GM21576 (cell line): ENCODE data around the gene CPEB1.
"Not testable (repeated sequence)": the region's sequence is repeated elsewhere in the genome, so short reads cannot be mapped to it uniquely, and the experiment has no call there.

Experiments
- ATAC-seq: cut with Tn5 transposase; IDR thresholded peaks from one replicate; pipeline ENCODE4 v1.9.1; 2021; ENCODE audit warnings: mild to moderate bottlenecking, moderate library complexity; ENCODE audit not compliant: unreplicated experiment

Gene CPEB1

GRCh38 chr15:82530606-82531379 lies 116.4 kb downstream of the CPEB1 start:
- peak; percentile 81 for ATAC-seq

DNA sequence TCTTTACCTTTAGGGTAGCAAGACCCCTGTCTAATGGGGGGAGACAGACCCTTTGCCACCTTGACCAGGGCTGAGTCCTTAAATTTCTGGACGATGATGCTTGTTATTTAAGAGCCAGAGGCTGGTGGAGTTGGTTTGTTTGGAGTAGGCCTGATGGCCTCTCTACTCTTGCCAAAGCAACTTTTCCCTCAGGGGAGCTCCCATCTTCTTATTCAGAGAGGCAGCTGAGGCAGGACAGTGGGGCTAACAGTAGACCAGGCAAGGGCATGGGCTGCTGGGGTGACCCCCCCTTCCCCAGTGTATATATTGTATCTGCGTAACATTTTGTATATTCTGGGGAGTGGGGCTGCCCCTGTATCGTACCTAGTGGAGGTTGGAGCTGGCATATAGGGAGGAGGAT lies 117.2 kb downstream of the CPEB1 start:
- no peak for ATAC-seq

- not testable (repeated sequence) for ATAC-seq
Measured at GRCh38 chr15:82513587-82513986, 133.6 kb downstream of the CPEB1 start.

GRCh38 chr15:82507693-82508092 lies 139.5 kb downstream of the CPEB1 start:
- ATAC-seq = not testable (repeated sequence)

GRCh38 chr15:82507087-82507486 lies 140.1 kb downstream of the CPEB1 start:
- ATAC-seq = not testable (repeated sequence)

DNA sequence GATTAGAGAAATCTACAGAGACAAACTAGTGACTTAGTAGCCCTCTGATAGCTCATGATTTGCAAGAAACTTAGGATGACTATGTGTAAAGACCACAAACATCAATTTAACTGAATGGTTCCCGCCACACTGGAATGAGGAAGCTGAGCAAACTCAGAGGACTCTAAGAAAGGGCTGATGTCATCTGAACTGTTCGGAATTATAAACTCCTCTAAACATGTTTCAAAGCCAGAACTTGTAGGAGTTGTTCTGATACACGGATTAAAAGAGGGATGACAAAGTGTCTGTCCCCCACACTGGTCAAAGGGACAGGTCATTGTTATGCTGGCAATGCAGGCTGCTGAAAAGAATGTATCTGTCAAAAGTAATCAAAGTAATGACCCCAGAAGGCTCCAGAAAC lies 141.3 kb downstream of the CPEB1 start:
- ATAC-seq = not testable (repeated sequence)

GRCh38 chr15:82504074-82504473 lies 143.1 kb downstream of the CPEB1 start:
- ATAC-seq = not testable (repeated sequence)

DNA sequence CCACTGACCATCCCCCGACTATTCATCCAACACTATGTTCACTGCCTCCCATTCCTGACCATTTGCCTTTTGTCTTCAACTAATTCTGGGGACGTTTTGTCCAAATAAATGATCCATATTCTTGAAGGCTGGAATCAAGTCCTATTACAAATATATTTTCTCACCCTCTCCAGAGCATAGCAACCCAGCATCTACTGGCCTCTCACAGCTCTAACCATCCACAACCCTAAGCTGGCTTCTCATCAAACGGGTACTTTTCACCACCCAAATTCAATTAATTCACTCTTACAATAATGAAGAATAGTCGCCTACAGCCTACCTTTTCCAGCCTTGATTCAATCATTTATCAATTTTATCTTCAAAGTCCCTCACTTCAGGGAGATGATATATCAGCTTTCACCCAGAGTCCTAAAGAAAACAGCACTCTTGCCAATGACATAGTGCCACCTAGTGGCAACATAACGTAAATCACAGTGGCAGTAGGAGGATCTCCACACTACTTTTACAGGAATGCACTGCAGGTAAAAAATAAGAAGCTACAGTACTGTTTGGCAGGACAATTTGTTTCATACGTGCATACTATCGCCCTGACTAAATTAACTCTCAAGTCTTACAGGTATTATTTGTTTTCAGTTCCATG lies 144.3 kb downstream of the CPEB1 start:
- ATAC-seq = not testable (repeated sequence)

DNA sequence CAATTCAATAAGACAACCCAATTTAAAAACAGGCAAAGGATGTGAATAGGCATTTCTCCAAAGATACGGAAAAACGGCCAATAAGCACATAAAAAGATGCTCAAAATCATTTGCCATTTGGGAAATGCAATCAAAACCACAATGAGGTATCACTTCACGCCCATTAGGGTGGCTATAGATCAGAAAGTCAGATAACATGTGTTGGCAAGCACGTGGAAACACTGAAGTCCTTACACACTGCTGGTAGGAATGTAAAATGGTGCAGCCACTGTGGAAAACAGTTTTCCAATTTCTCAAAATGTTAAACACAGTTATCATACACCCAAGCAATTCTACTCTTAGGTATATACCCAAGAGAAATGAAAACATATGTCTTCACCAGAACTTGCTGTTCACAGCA lies 146.4 kb downstream of the CPEB1 start:
- not testable (repeated sequence) for ATAC-seq

GRCh38 chr15:82497978-82498377 lies 149.2 kb downstream of the CPEB1 start:
- not testable (repeated sequence) for ATAC-seq
